ENCODE results near the gene MAD1L1. TPM values are rescaled to one million over a fixed set of nuclear protein-coding genes. Genes with fewer than 3 reads are reported as not detected.

The MAD1L1 gene
- total RNA-seq, 2 experiments from 2014 or later, result 58.3 to 65.3 TPM

DNA sequence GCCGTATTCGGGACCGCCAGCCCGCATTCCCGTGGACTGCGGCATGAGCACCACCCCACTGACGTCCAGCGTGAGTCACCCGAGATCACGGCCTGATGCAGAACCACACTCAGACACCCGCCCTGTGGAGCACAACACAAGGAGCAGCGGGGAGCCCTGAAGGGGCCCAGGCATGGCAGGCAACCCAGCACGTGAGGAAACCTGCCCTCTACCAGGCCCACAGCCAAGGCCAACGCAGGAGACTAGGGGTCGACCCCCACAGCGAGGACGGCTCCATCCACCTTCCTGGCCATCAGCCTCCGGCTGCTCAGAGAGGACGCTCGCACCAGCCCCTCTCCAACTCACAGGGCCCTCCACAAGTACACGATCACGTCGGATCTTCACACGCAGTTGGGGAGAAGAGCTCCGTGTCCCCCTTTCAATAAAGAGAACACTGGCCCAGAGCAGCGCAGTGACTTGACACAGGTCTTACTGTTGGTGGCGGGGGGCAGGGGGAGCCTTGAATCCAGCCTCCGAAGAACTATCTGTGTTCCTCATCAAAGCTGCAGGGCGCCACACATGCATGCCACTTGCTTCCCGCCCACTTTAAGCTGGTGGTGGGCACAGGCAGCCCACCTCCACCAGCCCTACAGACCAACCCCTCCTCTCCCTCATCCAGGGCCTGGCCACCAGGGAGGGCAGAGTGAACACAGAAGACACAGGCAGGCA, 22.0 kb downstream of the MAD1L1 start:
- Histone ChIP-seq H3K79me2 (ENCODE audit: insufficient read depth, low read depth, low read length) (no peaks in the 10 kb centered on the region), H3K4me2 (ENCODE audit: low read length) (no peak overlapping the region), H3K9me3 (ENCODE audit: low read length) (no peaks in the 10 kb centered on the region), H2AFZ (ENCODE audit: low read length) (no peak overlapping the region), H3K27ac (ENCODE audit: low read depth, low read length, poor library complexity, severe bottlenecking) (no peak overlapping the region), H3K36me3 (ENCODE audit: insufficient read depth, low read length) (peaks cover 81% of the 10 kb centered on the region), H4K20me1 (ENCODE audit: insufficient read depth, low read length) (no peaks in the 10 kb centered on the region), H3K4me3 (ENCODE audit: low read depth, low read length, poor library complexity, severe bottlenecking) (no peak overlapping the region), H3K4me1 (ENCODE audit: insufficient read depth, low read length, poor library complexity, severe bottlenecking) (no peaks in the 10 kb centered on the region), H3K9me2 (ENCODE audit: insufficient read depth, low read length) (no peaks in the 10 kb centered on the region)
- no peak for DNase-seq (ENCODE audit: low spot score)
- ChIA-PET POLR2A (interaction anchor here (0.5 to 0.6 kb wide), 2 partner anchors 138 to 549 kb away, joined by 4 to 6 read pairs; no protein-coding TSS in a partner anchor), CTCF (ENCODE audit: unreplicated experiment) (no interaction called here)
- no peak for TF ChIP-seq EZH2phosphoT487 (IDR thresholded peaks at IDR 0.05; ENCODE audit: borderline replicate concordance, low read depth, low read length)
- TF ChIP-seq, protein P1, sequence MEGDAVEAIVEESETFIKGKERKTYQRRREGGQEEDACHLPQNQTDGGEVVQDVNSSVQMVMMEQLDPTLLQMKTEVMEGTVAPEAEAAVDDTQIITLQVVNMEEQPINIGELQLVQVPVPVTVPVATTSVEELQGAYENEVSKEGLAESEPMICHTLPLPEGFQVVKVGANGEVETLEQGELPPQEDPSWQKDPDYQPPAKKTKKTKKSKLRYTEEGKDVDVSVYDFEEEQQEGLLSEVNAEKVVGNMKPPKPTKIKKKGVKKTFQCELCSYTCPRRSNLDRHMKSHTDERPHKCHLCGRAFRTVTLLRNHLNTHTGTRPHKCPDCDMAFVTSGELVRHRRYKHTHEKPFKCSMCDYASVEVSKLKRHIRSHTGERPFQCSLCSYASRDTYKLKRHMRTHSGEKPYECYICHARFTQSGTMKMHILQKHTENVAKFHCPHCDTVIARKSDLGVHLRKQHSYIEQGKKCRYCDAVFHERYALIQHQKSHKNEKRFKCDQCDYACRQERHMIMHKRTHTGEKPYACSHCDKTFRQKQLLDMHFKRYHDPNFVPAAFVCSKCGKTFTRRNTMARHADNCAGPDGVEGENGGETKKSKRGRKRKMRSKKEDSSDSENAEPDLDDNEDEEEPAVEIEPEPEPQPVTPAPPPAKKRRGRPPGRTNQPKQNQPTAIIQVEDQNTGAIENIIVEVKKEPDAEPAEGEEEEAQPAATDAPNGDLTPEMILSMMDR (conservative IDR thresholded peaks at IDR 0.05; ENCODE audit: low read length), result no peak
- BruUV-seq (replicated peaks), result no TSS peak
- intact Hi-C loops (cut with micrococcal nuclease; ENCODE audit: unreplicated experiment), result no loop called here

DNA sequence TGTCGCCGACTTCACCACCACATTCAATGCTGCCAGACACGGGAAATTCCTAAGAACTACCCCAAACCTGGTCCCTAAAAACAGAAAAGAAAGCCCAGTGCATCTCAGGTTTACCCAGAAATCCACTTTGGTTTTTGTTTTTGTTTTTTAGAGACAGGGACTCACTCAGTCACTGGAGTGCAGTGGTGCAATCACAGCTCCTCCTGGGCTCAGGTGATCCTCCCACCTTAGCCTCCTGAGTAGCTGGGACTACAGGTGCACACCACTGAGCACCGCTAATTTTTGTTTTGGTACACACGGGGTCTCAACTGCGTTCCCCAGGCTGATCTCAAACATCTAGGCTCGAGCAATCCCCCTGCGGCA, 22.8 kb downstream of the MAD1L1 start:
- no peak overlapping the region for H3K27ac ChIP-seq (ENCODE audit: low read depth, low read length, poor library complexity, severe bottlenecking)

More for the DNA sequence above, 22.8 kb downstream of the MAD1L1 start:
- no peak for DNase-seq (ENCODE audit: low spot score)
- ChIA-PET POLR2A (interaction anchor here (0.6 kb wide), 1 partner anchor 138 kb away, joined by 4 read pairs; no protein-coding TSS in a partner anchor), CTCF (ENCODE audit: unreplicated experiment) (no interaction called here)
- intact Hi-C loops (cut with micrococcal nuclease; ENCODE audit: unreplicated experiment), result loop anchor here (1.0 to 5.0 kb wide), 2 partner anchors 110 to 633 kb away; no protein-coding TSS in a partner anchor
- Histone ChIP-seq H4K20me1 (ENCODE audit: insufficient read depth, low read length) (no peaks in the 10 kb centered on the region), H3K36me3 (ENCODE audit: insufficient read depth, low read length) (peaks cover 76% of the 10 kb centered on the region), H3K79me2 (ENCODE audit: insufficient read depth, low read depth, low read length) (no peaks in the 10 kb centered on the region), H3K4me3 (ENCODE audit: low read depth, low read length, poor library complexity, severe bottlenecking) (no peak overlapping the region), H3K4me1 (ENCODE audit: insufficient read depth, low read length, poor library complexity, severe bottlenecking) (no peaks in the 10 kb centered on the region), H3K9me2 (ENCODE audit: insufficient read depth, low read length) (no peaks in the 10 kb centered on the region), H3K9me3 (ENCODE audit: low read length) (no peaks in the 10 kb centered on the region), H2AFZ (ENCODE audit: low read length) (no peak overlapping the region), H3K4me2 (ENCODE audit: low read length) (no peak overlapping the region)
- TF ChIP-seq, protein P1 (conservative IDR thresholded peaks at IDR 0.05; ENCODE audit: low read length), result no peak
- TF ChIP-seq EZH2phosphoT487 (IDR thresholded peaks at IDR 0.05; ENCODE audit: borderline replicate concordance, low read depth, low read length), result no peak
- BruUV-seq (replicated peaks), result no TSS peak

Data from OCI-LY7 (cell line).